Measurements from ENCODE around the gene FAM151A. TPM values are rescaled to one million over a fixed set of nuclear protein-coding genes. Genes with fewer than 3 reads are reported as not detected.

FAM151A gene
- polyA plus RNA-seq, 3 donors = not detected

- Histone ChIP-seq H3K36me3 (replicated peaks in 1 of 2; ENCODE audit: control insufficient read depth in 1 of 2, insufficient read depth in 2 of 2, low read length in 2 of 2) (no peaks in the 10 kb centered on the region), H2AFZ (ENCODE audit: insufficient read depth, low read depth, low read length, poor library complexity, severe bottlenecking) (no peak overlapping the region), H3K79me2 (ENCODE audit: insufficient read depth, low read length) (no peaks in the 10 kb centered on the region), H3K9ac (ENCODE audit: insufficient read depth, low read length, poor library complexity, severe bottlenecking) (no peak overlapping the region), H3K9me3 (replicated peaks in 1 of 2; ENCODE audit: control insufficient read depth in 1 of 2, insufficient read depth in 1 of 2, low read length in 2 of 2) (no peaks in the 10 kb centered on the region), H3K27ac (ENCODE audit: low read depth in 1 of 2, low read length in 2 of 2) (no peak overlapping the region), H3K4me3 (replicated peaks in 1 of 3; ENCODE audit: low read depth in 2 of 3, low read length in 3 of 3) (no peak overlapping the region), H3K4me2 (replicated peaks; ENCODE audit: extremely low read depth, low read length, poor library complexity, severe bottlenecking) (no peak overlapping the region), H3K27me3 (ENCODE audit: control insufficient read depth in 2 of 2, insufficient read depth in 2 of 2, low read length in 2 of 2) (no peaks in the 10 kb centered on the region), H4K20me1 (ENCODE audit: insufficient read depth, low read length) (no peaks in the 10 kb centered on the region), H3K4me1 (ENCODE audit: control insufficient read depth in 1 of 2, insufficient read depth in 2 of 2, low read length in 2 of 2) (no peaks in the 10 kb centered on the region)
- Mint-ChIP-seq H3K27me3 (ENCODE audit: low read depth in 3 of 3) (peaks cover 0 to 4% (median 0%) of the 10 kb centered on the region in 3 donors), H3K36me3 (peaks cover 5 to 6% of the 10 kb centered on the region in 2 donors), H3K4me3 (no peak overlapping the region), H3K9me3 (no peaks in the 10 kb centered on the region), H3K4me1 (no peaks in the 10 kb centered on the region), H3K27ac (peak overlapping the region in 1 of 7 donors; percentile 62)
- DNase-seq = no peak
- 89% methylated on average over 2 of the region's 2 CpGs for WGBS (ENCODE audit: insufficient coverage)
- intact Hi-C loops (cut with micrococcal nuclease) = no loop called here
- TF ChIP-seq CTCF (IDR thresholded peaks at IDR 0.05) = no peak
Observed at GRCh38 chr1:54583871-54584270, 39.5 kb downstream of the FAM151A start.

- Histone ChIP-seq H3K27ac (ENCODE audit: low read depth in 1 of 2, low read length in 2 of 2) (no peak overlapping the region), H3K4me3 (replicated peaks in 1 of 3; ENCODE audit: low read depth in 2 of 3, low read length in 3 of 3) (no peak overlapping the region), H3K4me1 (ENCODE audit: control insufficient read depth in 1 of 2, insufficient read depth in 2 of 2, low read length in 2 of 2) (no peaks in the 10 kb centered on the region), H3K27me3 (ENCODE audit: control insufficient read depth in 2 of 2, insufficient read depth in 2 of 2, low read length in 2 of 2) (no peaks in the 10 kb centered on the region), H3K4me2 (replicated peaks; ENCODE audit: extremely low read depth, low read length, poor library complexity, severe bottlenecking) (no peak overlapping the region), H3K9me3 (replicated peaks in 1 of 2; ENCODE audit: control insufficient read depth in 1 of 2, insufficient read depth in 1 of 2, low read length in 2 of 2) (no peaks in the 10 kb centered on the region), H2AFZ (ENCODE audit: insufficient read depth, low read depth, low read length, poor library complexity, severe bottlenecking) (no peak overlapping the region), H3K36me3 (replicated peaks in 1 of 2; ENCODE audit: control insufficient read depth in 1 of 2, insufficient read depth in 2 of 2, low read length in 2 of 2) (no peaks in the 10 kb centered on the region), H3K9ac (ENCODE audit: insufficient read depth, low read length, poor library complexity, severe bottlenecking) (no peak overlapping the region), H4K20me1 (ENCODE audit: insufficient read depth, low read length) (no peaks in the 10 kb centered on the region), H3K79me2 (ENCODE audit: insufficient read depth, low read length) (no peaks in the 10 kb centered on the region)
- Mint-ChIP-seq H3K4me1 (no peaks in the 10 kb centered on the region), H3K4me3 (no peak overlapping the region), H3K9me3 (no peaks in the 10 kb centered on the region), H3K27ac (no peak overlapping the region), H3K36me3 (peaks cover 5 to 6% of the 10 kb centered on the region in 2 donors), H3K27me3 (ENCODE audit: low read depth in 3 of 3) (peaks cover 0 to 4% (median 0%) of the 10 kb centered on the region in 3 donors)
- intact Hi-C loops (cut with micrococcal nuclease) = no loop called here
- DNase-seq = no peak
- 86% methylated on average over 2 of the region's 3 CpGs for WGBS (ENCODE audit: insufficient coverage)
- TF ChIP-seq CTCF (IDR thresholded peaks at IDR 0.05) = no peak
Observed at GRCh38 chr1:54583307-54583686, 40.0 kb downstream of the FAM151A start.
